Chondrocyte (in vitro differentiated cells): ENCODE results near the gene TACSTD2. TPM values are rescaled to one million over a fixed set of nuclear protein-coding genes. Genes with fewer than 3 reads are reported as not detected.

Source experiments
- DNase-seq: peaks from one replicate; pipeline ENCODE4 v3.0.0; 2021; ENCODE audit warnings: mixed read lengths, low spot score
- H3K27ac Mint-ChIP-seq: one replicate; pipeline ENCODE4 v1.8.0; 2021; ENCODE audit warnings: mild to moderate bottlenecking, moderate library complexity, mixed read lengths; ENCODE audit not compliant: unreplicated experiment
- H3K27me3 Mint-ChIP-seq: 2 replicates; pipeline ENCODE4 v1.8.0; 2021; ENCODE audit warnings: low read depth, mixed read lengths
- H3K36me3 Mint-ChIP-seq: 2 replicates; pipeline ENCODE4 v1.8.0; 2021; ENCODE audit warnings: low read depth, mixed read lengths
- H3K4me1 Mint-ChIP-seq: 2 replicates; pipeline ENCODE4 v1.8.0; 2021; ENCODE audit warnings: low read depth, mild to moderate bottlenecking, mixed read lengths
- H3K4me3 Mint-ChIP-seq: one replicate; pipeline ENCODE4 v1.8.0; 2021; ENCODE audit warnings: mild to moderate bottlenecking, moderate library complexity, mixed read lengths; ENCODE audit not compliant: unreplicated experiment
- H3K9me3 Mint-ChIP-seq: 2 replicates; pipeline ENCODE4 v1.8.0; 2021; ENCODE audit warnings: low read depth, mixed read lengths
- CTCF ChIP-seq: fragments of 200-600 bp; sonication (generic); IDR thresholded peaks from 2 replicates; pipeline ENCODE4 v1.5.0; 2021; ENCODE audit warnings: antibody characterized with exemption, mild to moderate bottlenecking, moderate library complexity
- total RNA-seq: library from RNA; stranded (reverse); gene quantifications from 3 replicates; pipeline ENCODE4 v1.2.1, GENCODE V29; 2021

TACSTD2 gene
- total RNA-seq, 1 donor from 2014 or later: 0.30 TPM

- Mint-ChIP-seq H3K27ac (no peak overlapping the region), H3K9me3 (peaks cover 11% of the 10 kb centered on the region), H3K36me3 (peaks cover 5% of the 10 kb centered on the region), H3K4me3 (no peak overlapping the region), H3K4me1 (peaks cover 42% of the 10 kb centered on the region), H3K27me3 (peaks cover 14% of the 10 kb centered on the region)
- DNase-seq: no peak
- no peak for TF ChIP-seq CTCF
These were observed 19.6 kb upstream of the TACSTD2 start for GRCh38 chr1:58596631-58597052.

GRCh38 chr1:58594546-58594945 lies 17.5 kb upstream of the TACSTD2 start:
- TF ChIP-seq CTCF: no peak
- DNase-seq: no peak
- H3K36me3 Mint-ChIP-seq: peaks cover 2% of the 10 kb centered on the region
- H3K4me1 Mint-ChIP-seq: peaks cover 46% of the 10 kb centered on the region
- H3K27me3 Mint-ChIP-seq: peaks cover 7% of the 10 kb centered on the region
- H3K4me3 Mint-ChIP-seq: no peak overlapping the region
- H3K27ac Mint-ChIP-seq: no peak overlapping the region
- H3K9me3 Mint-ChIP-seq: no peaks in the 10 kb centered on the region

GRCh38 chr1:58592522-58593134 lies 15.6 kb upstream of the TACSTD2 start:
- peaks cover 2% of the 10 kb centered on the region for H3K27me3 Mint-ChIP-seq
- TF ChIP-seq CTCF: no peak
- DNase-seq: no peak
- peak overlapping the region; percentile 85 for H3K27ac Mint-ChIP-seq
- no peaks in the 10 kb centered on the region for H3K36me3 Mint-ChIP-seq
- H3K4me1 Mint-ChIP-seq: peaks cover 44% of the 10 kb centered on the region
- no peaks in the 10 kb centered on the region for H3K9me3 Mint-ChIP-seq
- no peak overlapping the region for H3K4me3 Mint-ChIP-seq

GRCh38 chr1:58591806-58592205 lies 14.8 kb upstream of the TACSTD2 start:
- H3K4me3 Mint-ChIP-seq: no peak overlapping the region
- H3K27me3 Mint-ChIP-seq: no peaks in the 10 kb centered on the region
- no peak for TF ChIP-seq CTCF
- no peaks in the 10 kb centered on the region for H3K9me3 Mint-ChIP-seq
- peak overlapping the region; percentile 85 for H3K27ac Mint-ChIP-seq
- no peaks in the 10 kb centered on the region for H3K36me3 Mint-ChIP-seq
- H3K4me1 Mint-ChIP-seq: peaks cover 36% of the 10 kb centered on the region
- no peak for DNase-seq

- Mint-ChIP-seq H3K4me1 (peaks cover 42% of the 10 kb centered on the region), H3K27ac (no peak overlapping the region), H3K9me3 (no peaks in the 10 kb centered on the region), H3K27me3 (no peaks in the 10 kb centered on the region), H3K36me3 (no peaks in the 10 kb centered on the region), H3K4me3 (no peak overlapping the region)
- no peak for DNase-seq
- no peak for TF ChIP-seq CTCF
These were observed 13.0 kb upstream of the TACSTD2 start for GRCh38 chr1:58590019-58590418.
